HEK293 (cell line): Measurements from ENCODE around the gene PTGES.

Experiments used
- CTCF ChIA-PET: fragments of 350-600 bp; formaldehyde crosslinking; extraction: SDS; loops from one replicate; lab custom pipeline; 2021; ENCODE audit warnings: antibody characterized with exemption; lab: Yijun Ruan, JAX
- POLR2A ChIA-PET: fragments of 300-600 bp; formaldehyde crosslinking; extraction: SDS; loops from one replicate; lab custom pipeline; 2020; ENCODE audit warnings: antibody characterized with exemption, inconsistent platforms; lab: Yijun Ruan, JAX
- H3K27ac ChIP-seq: fragments of 200-500 bp; sonication (Bioruptor generic); 2 replicates; pipeline ENCODE4 v1.5.1; 2014; ENCODE audit warnings: low read depth, low read length, control low read depth, inconsistent platforms; ENCODE audit errors: extremely low read depth
- H3K36me3 ChIP-seq, 2 experiments: fragments of 200-500 bp in 1 of 2; sonication (Bioruptor generic) in 1 of 2; 1 replicate in 1 of 2; 2 replicates in 1 of 2; pipeline ENCODE4 v1.5.1; 2014 to 2017; ENCODE audit warnings: inconsistent platforms in 2 of 2, low read length in 2 of 2; ENCODE audit not compliant: control insufficient read depth in 2 of 2, insufficient read depth in 1 of 2
- H3K4me1 ChIP-seq: fragments of 200-500 bp; sonication (Bioruptor generic); 2 replicates; pipeline ENCODE4 v1.5.1; 2014; ENCODE audit warnings: mild to moderate bottlenecking, low read length, inconsistent platforms; ENCODE audit not compliant: control insufficient read depth, insufficient read depth
- H3K4me3 ChIP-seq: 2 replicates; pipeline ENCODE4 v1.5.1; 2011; ENCODE audit warnings: low read depth, mild to moderate bottlenecking, control low read depth, low read length, moderate library complexity
- H3K9me3 ChIP-seq: fragments of 200-500 bp; sonication (Bioruptor generic); 2 replicates; pipeline ENCODE4 v1.5.1; 2014; ENCODE audit warnings: low read depth, low read length, inconsistent platforms; ENCODE audit not compliant: control insufficient read depth, insufficient read depth
- GFI1B ChIP-seq: fragments of 450-650 bp; formaldehyde crosslinking; IDR thresholded peaks from 2 replicates; pipeline ENCODE4 v1.5.1; 2016; ENCODE audit warnings: missing biosample characterization, missing genetic modification characterization
- MYNN ChIP-seq: fragments of 450-650 bp; formaldehyde crosslinking; IDR thresholded peaks from 2 replicates; pipeline ENCODE4 v1.5.1; 2016; ENCODE audit warnings: missing biosample characterization, missing genetic modification characterization, borderline replicate concordance
- SALL2 ChIP-seq: fragments of 450-650 bp; formaldehyde crosslinking; IDR thresholded peaks from 2 replicates; pipeline ENCODE4 v1.5.0; 2017; ENCODE audit warnings: missing biosample characterization, mild to moderate bottlenecking, missing genetic modification characterization, borderline replicate concordance
- SP2 ChIP-seq: fragments of 450-650 bp; formaldehyde crosslinking; IDR thresholded peaks from 2 replicates; pipeline ENCODE4 v1.5.1; 2016; ENCODE audit warnings: missing biosample characterization, missing genetic modification characterization
- WT1 ChIP-seq: fragments of 450-650 bp; formaldehyde crosslinking; IDR thresholded peaks from 2 replicates; pipeline ENCODE4 v1.5.1; 2016; ENCODE audit warnings: missing biosample characterization, missing genetic modification characterization
- ZEB2 ChIP-seq: fragments of 450-650 bp; formaldehyde crosslinking; IDR thresholded peaks from 2 replicates; pipeline ENCODE4 v1.5.1; 2016; ENCODE audit warnings: missing biosample characterization, missing genetic modification characterization
- ZIC2 ChIP-seq: fragments of 450-650 bp; formaldehyde crosslinking; IDR thresholded peaks from 2 replicates; pipeline ENCODE4 v1.5.1; 2016; ENCODE audit warnings: missing biosample characterization, missing genetic modification characterization
- ZNF2 ChIP-seq: fragments of 450-650 bp; formaldehyde crosslinking; IDR thresholded peaks from 2 replicates; pipeline ENCODE4 v1.5.1; 2016; ENCODE audit warnings: missing biosample characterization, missing genetic modification characterization
- ZNF274 ChIP-seq, 2 experiments: fragments of 200-500 bp in 1 of 2; fragments of 450-650 bp in 1 of 2; sonication (Bioruptor generic) in 1 of 2; formaldehyde crosslinking in 1 of 2; IDR thresholded peaks; 2 replicates each; pipeline versions ENCODE4 v1.5.1 to v1.6.1; 2014 to 2016; ENCODE audit warnings: borderline replicate concordance in 1 of 2, inconsistent platforms in 1 of 2, low read length in 1 of 2, missing biosample characterization in 1 of 2, missing genetic modification characterization in 1 of 2
- ZNF311 ChIP-seq: fragments of 450-650 bp; formaldehyde crosslinking; IDR thresholded peaks from 2 replicates; pipeline ENCODE4 v1.5.1; 2017; ENCODE audit warnings: missing biosample characterization, missing genetic modification characterization, borderline replicate concordance
- ZNF366 ChIP-seq: fragments of 450-650 bp; formaldehyde crosslinking; conservative IDR thresholded peaks from 2 replicates; pipeline ENCODE4 v1.5.1; 2016; ENCODE audit warnings: missing biosample characterization, missing genetic modification characterization
- ZNF510 ChIP-seq: fragments of 450-650 bp; formaldehyde crosslinking; IDR thresholded peaks from 2 replicates; pipeline ENCODE4 v1.5.1; 2018; ENCODE audit warnings: mild to moderate bottlenecking, missing genetic modification characterization, missing biosample characterization; ENCODE audit not compliant: insufficient replicate concordance
- ZNF600 ChIP-seq: fragments of 450-650 bp; formaldehyde crosslinking; IDR thresholded peaks from 2 replicates; pipeline ENCODE4 v1.5.1; 2016; ENCODE audit warnings: missing biosample characterization, missing genetic modification characterization
- ZNF610 ChIP-seq: fragments of 450-650 bp; formaldehyde crosslinking; IDR thresholded peaks from 2 replicates; pipeline ENCODE4 v1.5.1; 2016; ENCODE audit warnings: missing biosample characterization, missing genetic modification characterization, borderline replicate concordance
- ZNF677 ChIP-seq: fragments of 450-650 bp; IDR thresholded peaks from 2 replicates; pipeline ENCODE4 v1.5.0; 2018; ENCODE audit warnings: missing biosample characterization, mild to moderate bottlenecking, missing genetic modification characterization, moderate library complexity
- ZSCAN16 ChIP-seq: fragments of 450-650 bp; formaldehyde crosslinking; IDR thresholded peaks from 2 replicates; pipeline ENCODE4 v1.5.1; 2016; ENCODE audit warnings: missing biosample characterization, missing genetic modification characterization
- TF ChIP-seq, protein P1 (sequence below): fragments of 450-650 bp; IDR thresholded peaks from 2 replicates; pipeline ENCODE4 v1.5.1; 2018; ENCODE audit warnings: missing biosample characterization, missing genetic modification characterization
- TF ChIP-seq, protein P2 (sequence below): fragments of 450-650 bp; formaldehyde crosslinking; IDR thresholded peaks from 2 replicates; pipeline ENCODE4 v1.5.1; 2017; ENCODE audit warnings: missing biosample characterization, missing genetic modification characterization
- TF ChIP-seq, protein P3 (sequence below): fragments of 450-650 bp; formaldehyde crosslinking; IDR thresholded peaks from 2 replicates; pipeline ENCODE4 v1.5.1; 2016; ENCODE audit warnings: missing biosample characterization, missing genetic modification characterization
- TF ChIP-seq, protein P4 (sequence below): fragments of 450-650 bp; formaldehyde crosslinking; IDR thresholded peaks from 2 replicates; pipeline ENCODE4 v1.5.1; 2016; ENCODE audit warnings: missing biosample characterization, missing genetic modification characterization
- TF ChIP-seq, protein P5 (sequence below): fragments of 450-650 bp; formaldehyde crosslinking; IDR thresholded peaks from 2 replicates; pipeline ENCODE4 v1.5.1; 2016; ENCODE audit warnings: missing biosample characterization, missing genetic modification characterization

Gene PTGES

DNA sequence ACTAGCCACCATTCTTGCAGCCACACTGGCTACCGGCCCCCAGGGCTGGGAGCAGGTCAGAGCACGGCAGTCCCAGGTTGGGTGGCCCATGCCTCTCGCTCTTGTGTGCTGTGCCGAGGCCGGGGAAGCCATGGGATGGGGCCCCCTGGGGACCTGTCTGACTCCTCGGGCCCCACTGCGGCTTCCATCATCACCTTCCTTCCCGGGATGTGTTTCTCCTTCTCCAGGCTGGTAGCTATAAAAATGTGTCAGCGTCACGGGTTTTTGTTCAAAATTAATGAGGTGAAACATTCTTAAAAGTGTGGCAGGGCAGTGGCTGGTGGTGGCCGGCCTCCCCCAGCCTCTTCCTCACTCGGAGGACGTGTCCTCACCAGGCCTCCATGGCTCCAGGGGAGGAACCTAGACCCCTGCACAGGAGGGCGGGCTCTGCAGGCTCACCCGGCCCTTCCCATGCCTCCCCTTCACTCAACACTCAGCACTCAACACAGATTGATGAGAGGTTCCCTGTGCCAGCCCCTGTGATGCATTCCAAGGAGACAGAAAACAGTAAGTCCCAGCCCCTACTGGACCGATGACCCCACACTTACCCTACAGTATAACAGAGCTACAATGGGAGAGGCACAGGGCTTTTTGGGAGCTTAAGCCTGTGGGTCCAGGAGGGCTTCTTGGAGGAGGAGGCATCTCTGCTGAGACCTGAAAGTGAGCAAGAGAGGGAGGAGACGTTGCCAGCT lies 43.2 kb downstream of the PTGES start (continued):
- TF ChIP-seq ZNF366 (tag by site-specific recombination) (no peak), ZNF610 (tag by site-specific recombination) (no peak), ZNF311 (no peak), SP2 (peak; percentile 46; the same call in 1 of the 2 replicates), WT1 (peak; percentile 90), ZEB2 (0 out of 2 replicates have a peak, but pooled peaks have one; percentile 27), ZIC2 (tag by site-specific recombination) (peak; percentile 89), ZNF677 (tag by site-specific recombination) (no peak), ZNF274 (IDR thresholded peaks at IDR 0.05; ENCODE audit: low read length) (no peak), ZNF274 (tag by site-specific recombination; IDR thresholded peaks at IDR 0.05; ENCODE audit: borderline replicate concordance) (no peak), SALL2 (no peak), ZNF510 (tag by site-specific recombination) (no peak), ZSCAN16 (no peak), ZNF2 (no peak), MYNN (tag by site-specific recombination) (no peak)
- TF ChIP-seq, protein P1, sequence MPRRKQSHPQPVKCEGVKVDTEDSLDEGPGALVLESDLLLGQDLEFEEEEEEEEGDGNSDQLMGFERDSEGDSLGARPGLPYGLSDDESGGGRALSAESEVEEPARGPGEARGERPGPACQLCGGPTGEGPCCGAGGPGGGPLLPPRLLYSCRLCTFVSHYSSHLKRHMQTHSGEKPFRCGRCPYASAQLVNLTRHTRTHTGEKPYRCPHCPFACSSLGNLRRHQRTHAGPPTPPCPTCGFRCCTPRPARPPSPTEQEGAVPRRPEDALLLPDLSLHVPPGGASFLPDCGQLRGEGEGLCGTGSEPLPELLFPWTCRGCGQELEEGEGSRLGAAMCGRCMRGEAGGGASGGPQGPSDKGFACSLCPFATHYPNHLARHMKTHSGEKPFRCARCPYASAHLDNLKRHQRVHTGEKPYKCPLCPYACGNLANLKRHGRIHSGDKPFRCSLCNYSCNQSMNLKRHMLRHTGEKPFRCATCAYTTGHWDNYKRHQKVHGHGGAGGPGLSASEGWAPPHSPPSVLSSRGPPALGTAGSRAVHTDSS (tag by site-specific recombination): peak; percentile 49; the same call in 1 of the 2 replicates
- TF ChIP-seq, protein P2, sequence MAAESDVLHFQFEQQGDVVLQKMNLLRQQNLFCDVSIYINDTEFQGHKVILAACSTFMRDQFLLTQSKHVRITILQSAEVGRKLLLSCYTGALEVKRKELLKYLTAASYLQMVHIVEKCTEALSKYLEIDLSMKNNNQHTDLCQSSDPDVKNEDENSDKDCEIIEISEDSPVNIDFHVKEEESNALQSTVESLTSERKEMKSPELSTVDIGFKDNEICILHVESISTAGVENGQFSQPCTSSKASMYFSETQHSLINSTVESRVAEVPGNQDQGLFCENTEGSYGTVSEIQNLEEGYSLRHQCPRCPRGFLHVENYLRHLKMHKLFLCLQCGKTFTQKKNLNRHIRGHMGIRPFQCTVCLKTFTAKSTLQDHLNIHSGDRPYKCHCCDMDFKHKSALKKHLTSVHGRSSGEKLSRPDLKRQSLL (tag by site-specific recombination): 0 out of 2 replicates have a peak, but pooled peaks have one; percentile 46
- TF ChIP-seq, protein P3, sequence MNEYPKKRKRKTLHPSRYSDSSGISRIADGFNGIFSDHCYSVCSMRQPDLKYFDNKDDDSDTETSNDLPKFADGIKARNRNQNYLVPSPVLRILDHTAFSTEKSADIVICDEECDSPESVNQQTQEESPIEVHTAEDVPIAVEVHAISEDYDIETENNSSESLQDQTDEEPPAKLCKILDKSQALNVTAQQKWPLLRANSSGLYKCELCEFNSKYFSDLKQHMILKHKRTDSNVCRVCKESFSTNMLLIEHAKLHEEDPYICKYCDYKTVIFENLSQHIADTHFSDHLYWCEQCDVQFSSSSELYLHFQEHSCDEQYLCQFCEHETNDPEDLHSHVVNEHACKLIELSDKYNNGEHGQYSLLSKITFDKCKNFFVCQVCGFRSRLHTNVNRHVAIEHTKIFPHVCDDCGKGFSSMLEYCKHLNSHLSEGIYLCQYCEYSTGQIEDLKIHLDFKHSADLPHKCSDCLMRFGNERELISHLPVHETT (tag by site-specific recombination): no peak
- TF ChIP-seq, protein P4, sequence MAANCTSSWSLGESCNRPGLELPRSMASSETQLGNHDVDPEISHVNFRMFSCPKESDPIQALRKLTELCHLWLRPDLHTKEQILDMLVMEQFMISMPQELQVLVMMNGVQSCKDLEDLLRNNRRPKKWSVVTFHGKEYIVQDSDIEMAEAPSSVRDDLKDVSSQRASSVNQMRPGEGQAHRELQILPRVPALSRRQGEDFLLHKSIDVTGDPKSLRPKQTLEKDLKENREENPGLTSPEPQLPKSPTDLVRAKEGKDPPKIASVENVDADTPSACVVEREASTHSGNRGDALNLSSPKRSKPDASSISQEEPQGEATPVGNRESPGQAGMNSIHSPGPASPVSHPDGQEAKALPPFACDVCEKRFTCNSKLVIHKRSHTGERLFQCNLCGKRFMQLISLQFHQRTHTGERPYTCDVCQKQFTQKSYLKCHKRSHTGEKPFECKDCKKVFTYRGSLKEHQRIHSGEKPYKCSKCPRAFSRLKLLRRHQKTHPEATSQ (tag by site-specific recombination): no peak
- TF ChIP-seq, protein P5, sequence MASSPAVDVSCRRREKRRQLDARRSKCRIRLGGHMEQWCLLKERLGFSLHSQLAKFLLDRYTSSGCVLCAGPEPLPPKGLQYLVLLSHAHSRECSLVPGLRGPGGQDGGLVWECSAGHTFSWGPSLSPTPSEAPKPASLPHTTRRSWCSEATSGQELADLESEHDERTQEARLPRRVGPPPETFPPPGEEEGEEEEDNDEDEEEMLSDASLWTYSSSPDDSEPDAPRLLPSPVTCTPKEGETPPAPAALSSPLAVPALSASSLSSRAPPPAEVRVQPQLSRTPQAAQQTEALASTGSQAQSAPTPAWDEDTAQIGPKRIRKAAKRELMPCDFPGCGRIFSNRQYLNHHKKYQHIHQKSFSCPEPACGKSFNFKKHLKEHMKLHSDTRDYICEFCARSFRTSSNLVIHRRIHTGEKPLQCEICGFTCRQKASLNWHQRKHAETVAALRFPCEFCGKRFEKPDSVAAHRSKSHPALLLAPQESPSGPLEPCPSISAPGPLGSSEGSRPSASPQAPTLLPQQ (tag by site-specific recombination): no peak

DNA sequence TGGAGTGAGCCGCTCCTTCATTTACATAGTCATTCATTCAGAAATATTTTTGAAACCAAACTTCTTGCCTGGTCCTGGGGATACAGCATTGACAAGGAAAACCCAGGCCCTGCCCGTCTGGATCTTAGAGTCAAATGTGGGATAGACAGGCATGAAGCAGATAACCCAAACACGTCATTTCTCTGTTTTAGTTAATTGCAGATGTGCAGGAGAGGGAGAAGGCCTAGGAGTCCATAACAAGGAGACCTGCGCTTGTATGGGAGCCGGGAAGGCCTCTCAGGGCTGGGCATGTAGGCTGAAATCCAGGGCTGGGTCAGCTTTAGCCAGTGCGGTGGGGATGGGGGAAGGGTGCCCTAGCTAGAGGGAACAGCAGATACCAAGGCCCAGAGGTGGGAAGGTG lies 44.0 kb downstream of the PTGES start:
- CTCF ChIA-PET: interaction anchor here (0.7 kb wide), 2 partner anchors 15 to 41 kb away, joined by 3 read pairs; no protein-coding TSS in a partner anchor
- H3K4me1 ChIP-seq: peaks cover 13% of the 10 kb centered on the region
- TF ChIP-seq GFI1B (tag by site-specific recombination) (no peak), ZNF600 (tag by site-specific recombination) (peak; percentile 96)
- POLR2A ChIA-PET: no interaction called here
- no peak overlapping the region for H3K4me3 ChIP-seq
- H3K27ac ChIP-seq: peak overlapping the region; percentile 45; the same call in 1 of the 2 replicates
- no peaks in the 10 kb centered on the region for H3K36me3 ChIP-seq
- no peaks in the 10 kb centered on the region for H3K9me3 ChIP-seq
